ENCODE measurements around the gene ATP6V0C.

The ATP6V0C gene

DNA sequence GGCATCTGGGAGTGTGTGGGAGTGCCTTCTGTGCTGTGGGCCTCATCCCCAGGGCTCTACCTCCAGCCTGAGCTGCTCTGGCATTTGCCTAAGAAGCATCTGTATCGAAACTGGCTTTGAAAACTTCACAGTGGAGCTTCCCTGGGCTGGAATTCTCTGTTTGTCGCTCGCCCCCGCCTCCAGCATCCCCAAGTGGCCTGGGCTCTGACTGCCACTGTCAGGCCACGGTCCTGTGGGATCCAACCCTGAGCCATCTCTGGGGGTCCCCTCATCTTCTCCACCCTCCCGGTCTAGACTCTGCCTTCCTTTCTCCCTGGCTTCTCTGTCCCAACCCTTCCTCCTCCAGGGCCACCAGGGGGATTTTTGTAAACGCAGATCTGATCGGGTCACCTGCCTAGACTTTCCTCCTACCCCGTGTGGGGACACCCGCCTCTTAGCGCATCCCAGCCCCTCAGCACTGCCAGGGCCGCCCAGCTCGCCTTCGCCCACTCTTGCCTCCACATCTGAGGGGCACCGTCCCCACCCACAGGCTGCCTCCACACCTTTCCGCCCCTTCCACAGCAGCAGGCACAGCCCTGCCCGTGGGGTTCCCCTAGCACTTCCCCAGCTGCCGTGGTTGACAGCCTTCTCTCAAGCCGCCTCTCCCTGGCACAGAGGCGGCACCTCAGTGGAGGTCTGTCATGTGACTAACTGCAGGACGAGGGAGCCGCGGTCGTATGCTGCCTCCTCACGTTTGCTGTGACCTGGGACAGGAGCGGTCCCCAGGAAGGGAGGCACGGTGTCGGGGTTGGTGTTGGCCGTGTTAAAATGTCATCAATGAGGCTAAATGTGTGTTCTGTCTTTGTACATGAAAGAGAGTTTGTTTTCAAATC, 26.9 kb upstream of the ATP6V0C start:
- DNase-seq (ENCODE audit: low read depth in 1 of 2, low spot score in 1 of 2): peak; percentile 47 to 87
- no peak overlapping the region for H3K27ac ChIP-seq (replicated peaks)

DNA sequence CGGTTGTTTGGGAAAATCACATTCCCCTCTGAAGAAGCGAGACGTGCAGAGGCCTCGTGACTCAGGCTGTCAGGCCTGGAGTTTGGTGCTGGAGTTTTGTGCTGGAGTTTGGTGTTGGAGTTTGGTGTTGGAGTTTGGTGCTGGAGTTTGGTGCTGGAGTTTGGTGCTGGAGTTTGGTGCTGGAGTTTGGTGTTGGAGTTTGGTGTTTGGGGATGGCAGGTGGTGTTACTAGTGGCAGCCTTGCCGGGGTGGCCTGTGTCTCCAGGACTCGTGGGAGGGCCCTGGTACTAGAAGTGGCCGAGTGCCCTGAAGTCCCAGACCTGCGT, 26.3 kb upstream of the ATP6V0C start:
- no peaks in the 10 kb centered on the region for H3K27me3 ChIP-seq (ENCODE audit: insufficient read depth, poor library complexity, severe bottlenecking)
- H3K4me3 ChIP-seq (replicated peaks; ENCODE audit: insufficient read depth, low read length): no peak overlapping the region
- no peak for TF ChIP-seq SPI1 (IDR thresholded peaks at IDR 0.05; ENCODE audit: borderline replicate concordance, low read depth)
- TF ChIP-seq, protein P1, sequence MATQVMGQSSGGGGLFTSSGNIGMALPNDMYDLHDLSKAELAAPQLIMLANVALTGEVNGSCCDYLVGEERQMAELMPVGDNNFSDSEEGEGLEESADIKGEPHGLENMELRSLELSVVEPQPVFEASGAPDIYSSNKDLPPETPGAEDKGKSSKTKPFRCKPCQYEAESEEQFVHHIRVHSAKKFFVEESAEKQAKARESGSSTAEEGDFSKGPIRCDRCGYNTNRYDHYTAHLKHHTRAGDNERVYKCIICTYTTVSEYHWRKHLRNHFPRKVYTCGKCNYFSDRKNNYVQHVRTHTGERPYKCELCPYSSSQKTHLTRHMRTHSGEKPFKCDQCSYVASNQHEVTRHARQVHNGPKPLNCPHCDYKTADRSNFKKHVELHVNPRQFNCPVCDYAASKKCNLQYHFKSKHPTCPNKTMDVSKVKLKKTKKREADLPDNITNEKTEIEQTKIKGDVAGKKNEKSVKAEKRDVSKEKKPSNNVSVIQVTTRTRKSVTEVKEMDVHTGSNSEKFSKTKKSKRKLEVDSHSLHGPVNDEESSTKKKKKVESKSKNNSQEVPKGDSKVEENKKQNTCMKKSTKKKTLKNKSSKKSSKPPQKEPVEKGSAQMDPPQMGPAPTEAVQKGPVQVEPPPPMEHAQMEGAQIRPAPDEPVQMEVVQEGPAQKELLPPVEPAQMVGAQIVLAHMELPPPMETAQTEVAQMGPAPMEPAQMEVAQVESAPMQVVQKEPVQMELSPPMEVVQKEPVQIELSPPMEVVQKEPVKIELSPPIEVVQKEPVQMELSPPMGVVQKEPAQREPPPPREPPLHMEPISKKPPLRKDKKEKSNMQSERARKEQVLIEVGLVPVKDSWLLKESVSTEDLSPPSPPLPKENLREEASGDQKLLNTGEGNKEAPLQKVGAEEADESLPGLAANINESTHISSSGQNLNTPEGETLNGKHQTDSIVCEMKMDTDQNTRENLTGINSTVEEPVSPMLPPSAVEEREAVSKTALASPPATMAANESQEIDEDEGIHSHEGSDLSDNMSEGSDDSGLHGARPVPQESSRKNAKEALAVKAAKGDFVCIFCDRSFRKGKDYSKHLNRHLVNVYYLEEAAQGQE (IDR thresholded peaks at IDR 0.05; ENCODE audit: insufficient replicate concordance, low read depth): no peak
- TF ChIP-seq GABPA (IDR thresholded peaks at IDR 0.05; ENCODE audit: low read depth): no peak
- DNase-seq (ENCODE audit: low read depth in 1 of 2, low spot score in 1 of 2): no peak
- H3K27ac ChIP-seq (replicated peaks): no peak overlapping the region

More for the DNA sequence above, 26.9 kb upstream of the ATP6V0C start:
- Histone ChIP-seq H3K27me3 (ENCODE audit: insufficient read depth, poor library complexity, severe bottlenecking) (no peaks in the 10 kb centered on the region), H3K4me3 (replicated peaks; ENCODE audit: insufficient read depth, low read length) (no peak overlapping the region)
- TF ChIP-seq SPI1 (IDR thresholded peaks at IDR 0.05; ENCODE audit: borderline replicate concordance, low read depth) (peak; percentile 60; the same call in 1 of the 2 replicates), POLR2AphosphoS5 (IDR thresholded peaks at IDR 0.05; ENCODE audit: low read depth) (no peak)

DNA sequence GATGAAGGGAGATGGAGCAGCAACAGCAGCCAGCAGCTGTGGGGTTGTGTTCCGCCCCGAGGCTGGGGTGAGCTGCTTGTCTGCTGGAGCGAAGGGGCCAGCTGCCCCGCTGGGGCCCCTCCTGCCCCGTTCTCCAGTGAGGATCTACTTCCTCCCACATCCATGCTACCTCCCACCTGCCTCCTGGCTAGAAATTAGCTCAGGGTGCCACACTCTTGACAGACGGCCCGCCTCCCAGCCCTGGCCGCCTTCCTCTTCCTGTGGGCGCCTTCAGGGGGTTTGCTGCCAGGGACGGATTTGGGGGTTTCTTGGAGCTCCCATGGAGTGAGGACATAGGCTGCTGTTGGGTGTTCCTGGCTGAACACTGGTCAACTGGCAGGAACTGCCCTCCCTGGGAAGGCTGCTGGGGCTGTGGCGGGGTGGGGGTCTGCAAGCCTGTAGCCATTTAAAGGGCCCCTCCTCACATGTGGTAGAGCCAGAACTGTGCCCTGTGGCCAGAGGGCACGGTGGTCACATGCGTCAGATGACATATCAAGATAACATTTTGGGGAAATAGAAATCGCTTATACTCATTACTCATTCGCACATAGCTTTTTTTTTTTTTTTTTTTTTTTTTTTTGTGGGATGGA, 25.7 kb upstream of the ATP6V0C start:
- peak; percentile 25; the same call in 1 of the 2 replicates for TF ChIP-seq SPI1 (IDR thresholded peaks at IDR 0.05; ENCODE audit: borderline replicate concordance, low read depth)
- TF ChIP-seq, protein P2, sequence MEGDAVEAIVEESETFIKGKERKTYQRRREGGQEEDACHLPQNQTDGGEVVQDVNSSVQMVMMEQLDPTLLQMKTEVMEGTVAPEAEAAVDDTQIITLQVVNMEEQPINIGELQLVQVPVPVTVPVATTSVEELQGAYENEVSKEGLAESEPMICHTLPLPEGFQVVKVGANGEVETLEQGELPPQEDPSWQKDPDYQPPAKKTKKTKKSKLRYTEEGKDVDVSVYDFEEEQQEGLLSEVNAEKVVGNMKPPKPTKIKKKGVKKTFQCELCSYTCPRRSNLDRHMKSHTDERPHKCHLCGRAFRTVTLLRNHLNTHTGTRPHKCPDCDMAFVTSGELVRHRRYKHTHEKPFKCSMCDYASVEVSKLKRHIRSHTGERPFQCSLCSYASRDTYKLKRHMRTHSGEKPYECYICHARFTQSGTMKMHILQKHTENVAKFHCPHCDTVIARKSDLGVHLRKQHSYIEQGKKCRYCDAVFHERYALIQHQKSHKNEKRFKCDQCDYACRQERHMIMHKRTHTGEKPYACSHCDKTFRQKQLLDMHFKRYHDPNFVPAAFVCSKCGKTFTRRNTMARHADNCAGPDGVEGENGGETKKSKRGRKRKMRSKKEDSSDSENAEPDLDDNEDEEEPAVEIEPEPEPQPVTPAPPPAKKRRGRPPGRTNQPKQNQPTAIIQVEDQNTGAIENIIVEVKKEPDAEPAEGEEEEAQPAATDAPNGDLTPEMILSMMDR (IDR thresholded peaks at IDR 0.05; ENCODE audit: insufficient read depth, low read length): no peak
- peak; percentile 57 to 65 for DNase-seq (ENCODE audit: low read depth in 1 of 2, low spot score in 1 of 2)

DNA sequence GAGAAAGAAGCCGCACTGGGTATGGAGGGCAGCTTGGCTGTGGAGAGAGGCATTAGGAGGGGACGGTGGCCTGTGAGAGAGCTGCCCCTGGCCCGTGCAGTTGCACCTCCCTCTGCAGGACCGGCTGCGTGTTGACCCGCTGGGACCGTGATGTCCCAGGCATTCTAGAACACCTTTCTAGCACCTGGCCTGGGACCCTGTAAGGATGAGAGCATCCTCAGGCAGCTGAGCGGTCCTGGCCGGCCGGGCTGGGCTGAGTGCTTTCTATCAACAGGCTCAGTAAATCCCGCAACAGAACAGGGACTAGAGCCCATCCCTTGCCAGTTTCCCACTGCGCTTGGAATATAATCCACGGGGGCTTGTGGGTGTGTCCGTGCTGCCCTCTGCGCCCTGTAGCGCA, 24.2 kb upstream of the ATP6V0C start:
- DNase-seq (ENCODE audit: low read depth in 1 of 2, low spot score in 1 of 2): no peak
- H3K4me3 ChIP-seq (replicated peaks; ENCODE audit: insufficient read depth, low read length): no peak overlapping the region
- TF ChIP-seq POLR2AphosphoS5 (IDR thresholded peaks at IDR 0.05; ENCODE audit: low read depth) (no peak), GABPA (IDR thresholded peaks at IDR 0.05; ENCODE audit: low read depth) (no peak), SPI1 (IDR thresholded peaks at IDR 0.05; ENCODE audit: borderline replicate concordance, low read depth) (no peak)
- TF ChIP-seq, protein P1 (IDR thresholded peaks at IDR 0.05; ENCODE audit: insufficient replicate concordance, low read depth): no peak
- TF ChIP-seq, protein P2 (IDR thresholded peaks at IDR 0.05; ENCODE audit: insufficient read depth, low read length): no peak

More for the DNA sequence above, 25.7 kb upstream of the ATP6V0C start:
- Histone ChIP-seq H3K27ac (replicated peaks) (no peak overlapping the region; the same call in 1 of the 2 replicates), H3K4me3 (replicated peaks; ENCODE audit: insufficient read depth, low read length) (no peak overlapping the region), H3K27me3 (ENCODE audit: insufficient read depth, poor library complexity, severe bottlenecking) (no peaks in the 10 kb centered on the region)

More for the DNA sequence above, 24.2 kb upstream of the ATP6V0C start:
- no peak overlapping the region for H3K27ac ChIP-seq (replicated peaks)
- no peaks in the 10 kb centered on the region for H3K27me3 ChIP-seq (ENCODE audit: insufficient read depth, poor library complexity, severe bottlenecking)
